Measurements from ENCODE around the gene CHRNA5. TPM values are rescaled to one million over a fixed set of nuclear protein-coding genes. Genes with fewer than 3 reads are reported as not detected.

Gene CHRNA5
- total RNA-seq, 1 donor, result 1.6 TPM

DNA sequence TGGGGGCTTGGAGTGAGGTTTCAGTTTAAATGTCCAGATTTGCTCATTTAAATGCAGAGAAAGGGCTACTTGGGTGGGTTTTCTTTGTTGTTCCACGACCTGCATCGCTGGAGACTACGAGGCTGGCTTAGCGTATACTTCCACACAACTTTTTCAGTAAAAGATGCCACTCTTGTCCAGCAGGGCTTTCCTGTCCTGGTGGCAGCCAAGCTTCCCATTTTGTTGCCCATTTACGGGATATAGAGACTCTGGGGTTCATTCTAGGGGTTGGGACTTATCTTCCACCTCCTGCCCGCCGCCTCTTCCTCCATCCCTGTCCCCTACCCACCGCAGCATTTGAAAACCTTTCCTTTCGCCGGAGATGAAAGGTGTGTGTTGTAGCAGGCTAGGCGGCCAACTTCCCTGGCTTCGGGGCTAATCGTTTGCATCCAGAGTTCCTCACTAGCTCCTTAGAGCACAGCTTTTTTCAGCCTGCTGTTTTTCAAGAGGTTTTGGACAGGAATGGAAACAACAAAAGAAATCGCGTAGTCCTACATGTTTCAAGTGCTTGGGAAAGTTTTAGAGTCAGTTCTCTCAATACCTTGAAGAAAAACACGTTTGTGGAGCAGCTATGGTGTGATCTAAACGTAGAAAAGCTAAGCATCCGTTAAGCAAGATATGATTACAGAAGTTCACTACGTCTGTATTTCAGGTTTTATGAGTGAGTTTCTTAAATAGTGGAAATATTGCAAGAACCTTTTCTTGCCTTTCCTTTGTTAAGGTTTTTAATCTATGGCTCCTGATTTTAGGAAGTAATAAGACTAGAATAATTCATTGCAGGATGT, 843 bp downstream of the CHRNA5 start:
- H3K4me3 ChIP-seq (ENCODE audit: low read depth, low read length), result peak overlapping the region; percentile 74
- peak; percentile 14 for DNase-seq (ENCODE audit: low read depth)
- TF ChIP-seq, protein P1, sequence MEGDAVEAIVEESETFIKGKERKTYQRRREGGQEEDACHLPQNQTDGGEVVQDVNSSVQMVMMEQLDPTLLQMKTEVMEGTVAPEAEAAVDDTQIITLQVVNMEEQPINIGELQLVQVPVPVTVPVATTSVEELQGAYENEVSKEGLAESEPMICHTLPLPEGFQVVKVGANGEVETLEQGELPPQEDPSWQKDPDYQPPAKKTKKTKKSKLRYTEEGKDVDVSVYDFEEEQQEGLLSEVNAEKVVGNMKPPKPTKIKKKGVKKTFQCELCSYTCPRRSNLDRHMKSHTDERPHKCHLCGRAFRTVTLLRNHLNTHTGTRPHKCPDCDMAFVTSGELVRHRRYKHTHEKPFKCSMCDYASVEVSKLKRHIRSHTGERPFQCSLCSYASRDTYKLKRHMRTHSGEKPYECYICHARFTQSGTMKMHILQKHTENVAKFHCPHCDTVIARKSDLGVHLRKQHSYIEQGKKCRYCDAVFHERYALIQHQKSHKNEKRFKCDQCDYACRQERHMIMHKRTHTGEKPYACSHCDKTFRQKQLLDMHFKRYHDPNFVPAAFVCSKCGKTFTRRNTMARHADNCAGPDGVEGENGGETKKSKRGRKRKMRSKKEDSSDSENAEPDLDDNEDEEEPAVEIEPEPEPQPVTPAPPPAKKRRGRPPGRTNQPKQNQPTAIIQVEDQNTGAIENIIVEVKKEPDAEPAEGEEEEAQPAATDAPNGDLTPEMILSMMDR (IDR thresholded peaks at IDR 0.05; ENCODE audit: insufficient read depth, low read length), result peak; percentile 17

DNA sequence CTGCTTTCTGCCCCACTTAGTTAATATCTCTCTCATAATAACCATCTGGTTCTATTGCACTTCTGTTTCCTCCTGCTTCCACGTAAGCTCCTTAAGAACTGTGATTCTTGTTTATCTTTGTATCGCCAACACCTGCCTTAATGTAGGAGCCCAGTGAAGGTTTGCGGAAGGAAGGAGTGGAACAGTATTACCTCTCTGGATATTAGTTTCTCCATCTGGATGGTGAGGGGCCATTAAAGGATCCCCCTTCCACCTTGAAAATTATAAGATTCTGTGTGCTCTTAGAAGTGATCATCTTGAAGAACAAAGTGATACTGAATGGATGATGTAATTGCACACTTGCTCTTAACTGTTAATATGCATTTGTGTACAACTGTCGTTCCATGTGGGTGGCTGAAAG, 2.2 kb downstream of the CHRNA5 start:
- DNase-seq (ENCODE audit: low read depth), result no peak
- H3K4me3 ChIP-seq (ENCODE audit: low read depth, low read length), result no peak overlapping the region
- TF ChIP-seq, protein P1 (IDR thresholded peaks at IDR 0.05; ENCODE audit: insufficient read depth, low read length), result no peak

DNA sequence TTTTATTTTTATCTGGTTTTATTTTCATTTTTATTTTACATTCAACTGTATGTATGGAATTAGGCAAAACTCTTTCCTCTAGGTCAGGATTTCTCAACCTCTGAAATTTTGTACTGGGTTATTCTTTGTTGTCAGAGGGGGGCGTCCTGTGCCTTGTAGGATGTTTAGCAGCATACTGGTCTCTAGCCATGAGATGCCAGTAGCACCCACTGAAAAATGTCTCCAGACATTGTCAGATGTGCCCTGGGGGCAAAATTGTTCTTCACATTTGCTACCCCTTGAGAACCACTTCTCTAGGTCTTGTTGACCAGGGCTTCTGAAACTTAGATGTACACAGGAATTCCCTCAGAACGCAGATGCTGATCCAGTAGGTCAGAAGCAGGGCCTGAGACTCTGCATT, 5.4 kb downstream of the CHRNA5 start:
- no peak for DNase-seq (ENCODE audit: low read depth)
- TF ChIP-seq, protein P1 (IDR thresholded peaks at IDR 0.05; ENCODE audit: insufficient read depth, low read length), result no peak
- H3K4me3 ChIP-seq (ENCODE audit: low read depth, low read length), result no peak overlapping the region

DNA sequence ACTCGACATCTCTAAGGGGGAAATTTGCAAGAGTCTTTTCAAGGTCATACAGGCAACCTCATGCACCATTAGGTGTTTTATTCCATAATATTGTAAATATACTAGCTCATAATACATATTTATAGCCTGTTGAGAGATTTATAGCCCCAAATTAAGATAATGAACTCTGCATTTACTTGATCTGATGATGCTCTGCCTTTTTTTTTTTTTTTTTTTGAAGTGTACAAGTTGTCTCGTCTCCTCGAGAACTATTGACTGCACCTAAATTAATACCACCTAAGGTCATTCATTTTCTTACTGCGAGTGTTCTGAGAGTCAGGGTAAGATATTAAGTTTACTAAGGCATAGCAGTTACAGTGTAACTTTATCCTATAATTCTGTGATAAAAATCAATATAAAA, 6.1 kb downstream of the CHRNA5 start:
- TF ChIP-seq, protein P1 (IDR thresholded peaks at IDR 0.05; ENCODE audit: insufficient read depth, low read length), result no peak
- no peak overlapping the region for H3K4me3 ChIP-seq (ENCODE audit: low read depth, low read length)
- no peak for DNase-seq (ENCODE audit: low read depth)

DNA sequence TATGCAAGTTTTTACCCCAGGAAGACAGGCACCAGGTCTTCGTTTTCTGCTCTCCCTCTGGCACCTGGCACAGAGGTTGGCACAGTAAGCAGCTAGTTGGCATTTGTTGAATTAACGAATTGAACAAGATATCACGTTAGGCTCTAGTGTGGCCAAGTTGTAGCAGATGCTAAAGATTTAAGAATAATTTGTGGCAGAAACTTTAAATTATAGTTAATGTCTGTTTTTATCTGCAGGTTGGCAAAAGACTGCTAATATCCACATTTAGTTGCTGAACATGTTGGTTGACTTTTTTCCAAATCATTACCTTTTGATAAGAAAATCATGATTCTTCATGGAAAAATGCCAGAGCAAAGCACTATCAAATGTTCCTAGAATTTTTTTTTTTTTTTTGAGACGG, 8.1 kb downstream of the CHRNA5 start:
- H3K4me3 ChIP-seq (ENCODE audit: low read depth, low read length), result no peak overlapping the region
- DNase-seq (ENCODE audit: low read depth), result no peak
- TF ChIP-seq, protein P1 (IDR thresholded peaks at IDR 0.05; ENCODE audit: insufficient read depth, low read length), result no peak

DNA sequence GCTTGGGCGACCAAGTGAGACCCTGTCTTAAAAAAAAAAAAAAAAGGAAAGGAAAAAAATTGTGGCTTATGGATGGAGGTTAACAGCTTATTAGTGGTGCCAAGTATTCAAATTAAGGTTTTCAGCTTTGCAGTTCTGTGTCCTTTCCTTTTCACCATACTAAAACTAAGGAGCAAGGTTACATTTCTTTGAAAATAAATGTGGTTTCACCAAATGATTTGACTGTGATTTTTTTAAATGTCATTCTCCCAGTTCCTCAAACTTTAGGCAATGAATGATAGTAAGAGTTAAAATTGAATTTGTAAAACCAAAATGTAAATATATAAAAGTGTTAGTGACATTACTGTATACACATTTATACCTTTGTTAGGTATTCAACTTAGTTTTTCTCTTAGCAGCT, 9.6 kb downstream of the CHRNA5 start:
- TF ChIP-seq, protein P1 (IDR thresholded peaks at IDR 0.05; ENCODE audit: insufficient read depth, low read length), result no peak

More for the DNA sequence above, 9.6 kb downstream of the CHRNA5 start:
- no peak for DNase-seq (ENCODE audit: low read depth)
- H3K4me3 ChIP-seq (ENCODE audit: low read depth, low read length), result no peak overlapping the region

Data from fibroblast of the aortic adventitia (primary cell).